Measurements from ENCODE around the gene SLX9. TPM values are rescaled to one million over a fixed set of nuclear protein-coding genes. Genes with fewer than 3 reads are reported as not detected.

Gene SLX9
- total RNA-seq, 4 donors from 2014 or later = 11.9 to 26.2 (median 16.1) TPM

DNA sequence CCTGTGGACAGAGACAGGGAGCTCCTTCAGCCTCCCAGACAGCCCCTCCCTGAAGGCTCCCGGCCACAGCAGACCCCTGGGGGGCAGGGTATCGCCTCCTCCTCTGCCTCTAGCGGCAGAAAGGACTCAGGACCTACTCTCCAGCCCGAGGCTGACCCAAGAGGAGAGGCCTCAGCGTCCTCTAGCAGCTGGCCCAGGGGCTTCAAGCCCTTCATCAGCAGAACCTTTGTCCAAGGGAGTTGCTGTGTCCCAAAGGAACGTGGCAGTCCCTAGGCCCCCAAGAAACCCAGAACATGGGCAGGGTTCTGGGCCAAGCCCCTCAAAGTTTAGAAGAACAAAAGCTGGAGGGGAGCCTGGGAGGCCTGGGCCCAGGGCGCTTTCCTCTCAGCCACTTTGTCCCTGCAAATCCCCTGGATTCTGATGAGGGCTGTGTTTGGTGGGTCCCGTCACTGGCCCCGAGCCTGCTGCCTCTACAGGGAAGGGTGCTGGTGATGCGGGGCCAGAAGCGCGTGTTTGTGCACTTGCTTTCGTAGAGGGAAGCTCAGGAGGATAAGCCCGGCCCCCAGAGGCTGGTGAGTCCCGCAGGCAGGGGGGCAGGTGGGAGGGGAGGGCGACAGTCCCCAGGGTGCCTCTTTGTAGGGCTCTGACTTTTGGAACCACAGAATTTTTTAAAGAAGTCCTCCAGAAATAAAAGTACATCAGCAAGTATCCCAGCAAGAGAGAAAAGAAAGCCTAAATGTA is 32.4 kb upstream of the SLX9 start:
- ATAC-seq (ENCODE audit: low FRiP score) (no peak), DNase-seq (ENCODE audit: low spot score) (no peak)
- TF ChIP-seq, protein P1, sequence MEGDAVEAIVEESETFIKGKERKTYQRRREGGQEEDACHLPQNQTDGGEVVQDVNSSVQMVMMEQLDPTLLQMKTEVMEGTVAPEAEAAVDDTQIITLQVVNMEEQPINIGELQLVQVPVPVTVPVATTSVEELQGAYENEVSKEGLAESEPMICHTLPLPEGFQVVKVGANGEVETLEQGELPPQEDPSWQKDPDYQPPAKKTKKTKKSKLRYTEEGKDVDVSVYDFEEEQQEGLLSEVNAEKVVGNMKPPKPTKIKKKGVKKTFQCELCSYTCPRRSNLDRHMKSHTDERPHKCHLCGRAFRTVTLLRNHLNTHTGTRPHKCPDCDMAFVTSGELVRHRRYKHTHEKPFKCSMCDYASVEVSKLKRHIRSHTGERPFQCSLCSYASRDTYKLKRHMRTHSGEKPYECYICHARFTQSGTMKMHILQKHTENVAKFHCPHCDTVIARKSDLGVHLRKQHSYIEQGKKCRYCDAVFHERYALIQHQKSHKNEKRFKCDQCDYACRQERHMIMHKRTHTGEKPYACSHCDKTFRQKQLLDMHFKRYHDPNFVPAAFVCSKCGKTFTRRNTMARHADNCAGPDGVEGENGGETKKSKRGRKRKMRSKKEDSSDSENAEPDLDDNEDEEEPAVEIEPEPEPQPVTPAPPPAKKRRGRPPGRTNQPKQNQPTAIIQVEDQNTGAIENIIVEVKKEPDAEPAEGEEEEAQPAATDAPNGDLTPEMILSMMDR (IDR thresholded peaks at IDR 0.05) = no peak

DNA sequence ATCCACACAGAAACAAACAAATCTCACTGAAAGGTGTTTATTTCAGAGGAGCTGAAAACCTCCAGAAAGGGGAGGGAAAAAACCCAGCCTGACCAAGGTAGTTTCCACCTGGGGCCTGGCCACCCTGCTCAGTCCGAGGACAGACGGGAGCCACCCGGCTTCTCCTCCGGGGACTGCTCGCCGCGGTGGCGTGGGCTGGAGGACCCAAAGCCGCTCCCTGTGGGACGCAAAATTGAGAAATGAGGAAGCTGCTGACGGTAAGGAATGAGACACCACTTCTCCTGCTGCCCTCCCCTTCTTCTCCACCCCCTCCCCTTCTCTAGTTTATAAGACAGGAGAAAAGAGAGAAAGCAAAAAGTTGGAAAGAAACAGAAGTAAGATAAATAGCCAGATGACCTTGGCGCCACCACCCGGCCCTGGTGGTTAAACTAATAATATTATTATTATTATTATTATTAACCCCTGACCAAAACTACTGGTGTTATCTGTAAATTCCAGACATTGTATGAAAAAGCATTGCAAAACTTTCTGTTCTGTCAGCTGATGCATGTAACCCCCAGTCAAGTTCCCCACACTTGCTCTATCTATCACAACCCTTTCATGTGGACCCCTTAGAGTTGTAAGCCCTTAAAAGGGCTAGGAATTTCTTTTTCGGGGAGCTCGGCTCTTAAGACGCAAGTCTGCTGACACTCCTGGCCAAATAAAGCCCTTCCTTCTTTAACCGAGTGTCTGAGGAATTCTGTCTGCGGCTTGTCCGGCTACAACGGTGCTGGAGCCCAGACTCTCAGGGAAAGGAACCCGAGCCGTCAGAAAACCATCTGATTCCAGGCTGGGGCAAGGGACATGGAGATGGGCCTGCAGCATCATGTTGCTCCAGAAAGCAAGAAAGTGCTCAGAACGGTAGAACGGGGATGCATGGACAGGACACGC is 31.6 kb upstream of the SLX9 start:
- ATAC-seq (ENCODE audit: low FRiP score) (peak; percentile 60), DNase-seq (ENCODE audit: low spot score) (peak; percentile 31)
- TF ChIP-seq, protein P1 (IDR thresholded peaks at IDR 0.05) = no peak

DNA sequence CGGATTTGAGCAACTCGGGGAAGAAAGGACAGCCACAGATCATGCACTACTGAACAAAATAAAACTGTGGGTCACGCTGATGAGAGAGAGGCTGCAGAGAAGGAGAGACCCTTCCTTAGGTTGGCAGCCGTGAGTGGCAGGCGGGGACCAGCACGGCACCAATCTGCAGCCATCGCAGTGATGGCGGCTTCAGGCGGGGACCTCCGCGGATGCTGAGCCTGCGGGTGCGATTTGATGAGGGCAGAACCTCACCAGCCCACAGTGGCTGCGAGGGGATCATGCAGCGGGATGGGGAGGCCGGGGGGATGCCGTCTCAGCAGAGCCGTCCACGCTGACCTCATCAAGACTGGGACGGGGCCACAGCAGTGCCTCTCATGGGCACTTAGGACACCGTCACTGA is 30.9 kb upstream of the SLX9 start:
- TF ChIP-seq, protein P1 (IDR thresholded peaks at IDR 0.05) = no peak
- no peak for ATAC-seq (ENCODE audit: low FRiP score)
- DNase-seq (ENCODE audit: low spot score) = no peak

DNA sequence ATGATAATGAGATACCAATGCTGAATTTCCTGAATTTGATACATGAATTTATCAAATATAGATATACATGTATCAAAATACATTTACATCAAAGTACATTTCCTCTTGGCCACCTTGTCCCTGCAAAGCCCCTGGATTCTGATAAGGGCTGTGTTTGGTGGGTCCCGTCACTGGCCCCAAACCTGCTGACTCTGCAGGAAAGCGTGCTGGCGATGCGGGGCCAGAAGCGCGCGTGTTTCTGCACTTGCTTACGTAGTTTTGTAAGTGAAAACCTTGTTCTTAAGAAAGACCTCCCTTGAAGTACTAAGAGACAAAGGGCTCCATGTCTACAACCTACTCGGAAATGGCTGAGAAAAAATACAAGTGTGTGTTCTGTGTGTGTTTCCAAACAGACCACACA is 30.1 kb upstream of the SLX9 start:
- DNase-seq (ENCODE audit: low spot score) = no peak
- no peak for ATAC-seq (ENCODE audit: low FRiP score)
- TF ChIP-seq, protein P1 (IDR thresholded peaks at IDR 0.05) = no peak

DNA sequence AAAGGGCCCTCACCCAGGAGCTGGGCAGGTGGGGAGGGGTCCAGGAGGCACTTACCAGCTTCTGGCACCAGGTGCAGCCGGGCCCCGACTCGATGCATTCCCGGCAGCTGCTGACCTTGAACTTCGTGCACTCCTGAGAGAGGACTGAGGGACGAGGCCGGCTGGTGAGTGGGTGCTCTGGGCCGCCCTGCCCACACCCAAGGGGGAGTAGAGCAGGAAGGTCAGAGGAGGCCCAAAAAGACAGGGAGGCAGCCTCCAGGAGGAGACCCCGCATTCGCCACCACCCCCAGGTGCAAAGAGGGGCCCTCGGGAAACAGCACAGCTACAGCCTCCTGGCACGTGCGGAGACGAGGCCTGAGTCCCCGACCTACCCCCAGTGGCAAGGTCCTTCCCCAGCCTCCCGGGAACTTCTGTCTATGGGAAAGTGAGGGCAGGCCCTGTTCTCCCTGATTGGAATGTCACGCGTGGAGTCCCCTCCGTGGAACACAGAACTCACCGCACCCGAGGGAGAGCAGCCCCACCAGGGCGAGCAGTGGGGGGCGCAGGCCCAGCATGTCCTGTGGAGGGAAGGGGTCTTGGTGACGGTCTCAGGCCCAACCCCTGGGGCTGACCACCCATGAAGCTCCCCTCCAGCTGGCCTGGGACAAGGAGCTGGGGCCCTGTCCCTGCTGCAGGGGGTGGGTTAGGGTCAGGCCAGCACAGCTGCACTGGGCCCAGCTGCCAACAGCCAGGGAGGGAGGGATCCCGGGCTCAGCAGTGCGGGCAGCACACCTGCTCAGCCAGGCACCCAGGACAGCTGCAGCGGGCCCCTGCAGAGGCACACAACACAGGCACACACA is 29.4 kb upstream of the SLX9 start:
- no peak for DNase-seq (ENCODE audit: low spot score)
- no peak for ATAC-seq (ENCODE audit: low FRiP score)
- TF ChIP-seq, protein P1 (IDR thresholded peaks at IDR 0.05) = no peak

DNA sequence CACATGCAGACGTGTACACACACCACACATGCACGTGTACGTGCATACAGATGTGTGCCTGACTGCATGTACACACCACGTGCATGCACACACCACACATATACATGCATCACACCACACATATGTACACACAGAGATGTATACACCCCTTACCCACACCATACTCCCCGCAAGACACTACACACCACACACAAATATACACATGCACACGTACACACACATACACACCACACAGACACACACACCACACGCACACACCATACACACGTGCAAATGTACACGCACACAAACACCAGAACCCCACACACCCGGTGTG is 28.8 kb upstream of the SLX9 start:
- DNase-seq (ENCODE audit: low spot score) = no peak
- no peak for ATAC-seq (ENCODE audit: low FRiP score)
- TF ChIP-seq, protein P1 (IDR thresholded peaks at IDR 0.05) = no peak

Data from omental fat pad (tissue), 4 donors.